ENCODE results near the gene PWP1. TPM values are rescaled to one million over a fixed set of nuclear protein-coding genes. Genes with fewer than 3 reads are reported as not detected.

Gene PWP1
- total and polyA plus RNA-seq, 2 donors (not counting 1 experiment from before 2014, with no cell fraction given) = 51.2 to 63.5 TPM

DNA sequence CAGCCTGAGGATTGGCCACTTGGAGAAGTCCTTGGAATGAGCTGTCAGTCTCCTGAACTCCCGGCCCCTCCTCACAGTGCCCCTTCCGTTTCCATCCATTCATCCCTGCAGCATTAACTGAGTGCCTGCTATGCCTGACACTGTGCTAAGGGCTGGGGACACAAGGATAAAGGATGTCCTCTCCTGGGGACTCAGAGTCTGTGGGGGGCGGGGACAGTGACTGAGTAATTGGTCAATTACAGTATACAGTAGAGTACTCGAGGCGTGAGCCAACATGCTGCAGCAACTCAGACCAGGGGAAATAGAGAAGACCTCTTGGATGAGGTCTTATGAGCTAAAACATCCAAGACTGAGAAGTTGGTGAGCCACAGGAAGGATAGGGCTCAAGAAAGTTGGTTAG is 43.4 kb upstream of the PWP1 start:
- Histone ChIP-seq H2AFZ (ENCODE audit: insufficient read depth, low read depth, low read length, poor library complexity, severe bottlenecking) (no peak overlapping the region), H4K20me1 (ENCODE audit: control insufficient read depth, insufficient read depth, low read length, poor library complexity, severe bottlenecking) (no peaks in the 10 kb centered on the region), H3K4me3 (ENCODE audit: control extremely low read depth in 1 of 5, extremely low read depth in 1 of 5, insufficient read depth in 1 of 5, low read depth in 2 of 5, low read length in 4 of 5) (no peak overlapping the region), H3K27me3 (replicated peaks in 1 of 4; ENCODE audit: control extremely low read depth in 1 of 4, control insufficient read depth in 3 of 4, insufficient read depth in 4 of 4, low read length in 3 of 4) (no peaks in the 10 kb centered on the region), H3K27ac (ENCODE audit: low read length in 2 of 2) (no peak overlapping the region), H3K9ac (ENCODE audit: low read length) (no peak overlapping the region), H3K9me3 (ENCODE audit: control extremely low read depth in 1 of 3, control insufficient read depth in 2 of 3, insufficient read depth in 1 of 3, low read length in 2 of 3) (no peaks in the 10 kb centered on the region), H3K4me2 (replicated peaks; ENCODE audit: low read depth, low read length, poor library complexity, severe bottlenecking) (no peak overlapping the region), H3K36me3 (replicated peaks in 1 of 2; ENCODE audit: control extremely low read depth in 1 of 2, control insufficient read depth in 1 of 2, extremely low read depth in 1 of 2, insufficient read depth in 2 of 2, low read length in 1 of 2) (no peaks in the 10 kb centered on the region), H3K4me1 (ENCODE audit: control insufficient read depth in 2 of 2, insufficient read depth in 2 of 2, low read length in 2 of 2) (no peaks in the 10 kb centered on the region), H3K79me2 (ENCODE audit: control insufficient read depth, insufficient read depth, low read length) (no peaks in the 10 kb centered on the region)
- ATAC-seq (ENCODE audit: low read depth) (no peak), DNase-seq (no peak)
- whole genome bisulfite sequencing (ENCODE audit: insufficient coverage) = 94% methylated on average over 5 of the region's 5 CpGs
- Mint-ChIP-seq H3K27ac (no peak overlapping the region), H3K4me1 (no peaks in the 10 kb centered on the region), H3K27me3 (no peaks in the 10 kb centered on the region), H3K4me3 (no peak overlapping the region), H3K9me3 (ENCODE audit: insufficient read depth) (no peaks in the 10 kb centered on the region)
- CTCF ChIA-PET = no interaction called here
- POLR2A ChIA-PET = no interaction called here
- intact Hi-C loops (cut with micrococcal nuclease) = no loop called here
- TF ChIP-seq CTCF (IDR thresholded peaks at IDR 0.05) = no peak
- TF ChIP-seq EZH2 (IDR thresholded peaks at IDR 0.05; ENCODE audit: borderline replicate concordance, insufficient read depth, low read depth, low read length, poor library complexity, severe bottlenecking) = no peak

GRCh38 chr12:107645630-107646333 is 39.8 kb upstream of the PWP1 start:
- DNase-seq (no peak), ATAC-seq (ENCODE audit: low read depth) (no peak)
- ChIA-PET POLR2A (no interaction called here), CTCF (no interaction called here)
- no peak for TF ChIP-seq EZH2 (IDR thresholded peaks at IDR 0.05; ENCODE audit: borderline replicate concordance, insufficient read depth, low read depth, low read length, poor library complexity, severe bottlenecking)
- TF ChIP-seq CTCF (IDR thresholded peaks at IDR 0.05) = no peak
- H4K20me1 ChIP-seq (ENCODE audit: control insufficient read depth, insufficient read depth, low read length, poor library complexity, severe bottlenecking) = no peaks in the 10 kb centered on the region
- H2AFZ ChIP-seq (ENCODE audit: insufficient read depth, low read depth, low read length, poor library complexity, severe bottlenecking) = no peak overlapping the region
- no peaks in the 10 kb centered on the region for H3K9me3 ChIP-seq (ENCODE audit: control extremely low read depth in 1 of 3, control insufficient read depth in 2 of 3, insufficient read depth in 1 of 3, low read length in 2 of 3)
- no peak overlapping the region for H3K27ac Mint-ChIP-seq
- no peak overlapping the region for H3K9ac ChIP-seq (ENCODE audit: low read length)
- H3K27ac ChIP-seq (ENCODE audit: low read length in 2 of 2) = no peak overlapping the region
- no peaks in the 10 kb centered on the region for H3K27me3 Mint-ChIP-seq
- WGBS (ENCODE audit: insufficient coverage) = 92% methylated on average over 25 of the region's 27 CpGs
- no peaks in the 10 kb centered on the region for H3K4me1 ChIP-seq (ENCODE audit: control insufficient read depth in 2 of 2, insufficient read depth in 2 of 2, low read length in 2 of 2)
- no peaks in the 10 kb centered on the region for H3K9me3 Mint-ChIP-seq (ENCODE audit: insufficient read depth)
- no peaks in the 10 kb centered on the region for H3K36me3 ChIP-seq (replicated peaks in 1 of 2; ENCODE audit: control extremely low read depth in 1 of 2, control insufficient read depth in 1 of 2, extremely low read depth in 1 of 2, insufficient read depth in 2 of 2, low read length in 1 of 2)
- no peak overlapping the region for H3K4me3 Mint-ChIP-seq
- no peaks in the 10 kb centered on the region for H3K27me3 ChIP-seq (replicated peaks in 1 of 4; ENCODE audit: control extremely low read depth in 1 of 4, control insufficient read depth in 3 of 4, insufficient read depth in 4 of 4, low read length in 3 of 4)
- H3K4me3 ChIP-seq (ENCODE audit: control extremely low read depth in 1 of 5, extremely low read depth in 1 of 5, insufficient read depth in 1 of 5, low read depth in 2 of 5, low read length in 4 of 5) = no peak overlapping the region
- H3K4me1 Mint-ChIP-seq = no peaks in the 10 kb centered on the region
- no peaks in the 10 kb centered on the region for H3K79me2 ChIP-seq (ENCODE audit: control insufficient read depth, insufficient read depth, low read length)
- intact Hi-C loops (cut with micrococcal nuclease) = no loop called here
- no peak overlapping the region for H3K4me2 ChIP-seq (replicated peaks; ENCODE audit: low read depth, low read length, poor library complexity, severe bottlenecking)
